Ascending aorta (tissue), 2 donors: ENCODE measurements around the gene SAP30BP. TPM values are rescaled to one million over a fixed set of nuclear protein-coding genes. Genes with fewer than 3 reads are reported as not detected.

Source experiments
- DNase-seq, 2 donors: peaks; one replicate each; pipeline ENCODE4 v3.0.0-alpha.2; 2019; ENCODE audit warnings: low spot score in 2 of 2
- H3K27ac ChIP-seq, 2 donors: fragments of 200-600 bp; sonication (generic); one replicate each; pipeline ENCODE4 v1.5.1; 2016 to 2017; ENCODE audit warnings: mild to moderate bottlenecking in 1 of 2
- H3K27me3 ChIP-seq: fragments of 200-600 bp; sonication (generic); one replicate; pipeline ENCODE4 v1.5.1; 2017
- H3K36me3 ChIP-seq, 2 donors: fragments of 200-600 bp; sonication (generic); one replicate each; pipeline ENCODE4 v1.5.1; 2016
- H3K4me1 ChIP-seq, 2 donors: fragments of 200-600 bp; sonication (generic); one replicate each; pipeline ENCODE4 v1.5.1; 2016 to 2017; ENCODE audit warnings: mild to moderate bottlenecking in 1 of 2
- H3K4me3 ChIP-seq, 2 donors: fragments of 200-600 bp; sonication (generic); one replicate each; pipeline ENCODE4 v1.5.1; 2016 to 2017; ENCODE audit warnings: mild to moderate bottlenecking in 1 of 2
- H3K9me3 ChIP-seq, 2 donors: fragments of 200-600 bp; sonication (generic); one replicate each; pipeline ENCODE4 v1.5.1; 2016
- CTCF ChIP-seq, 3 experiments: fragments of 200-600 bp in 2 of 3; fragments of 450-650 bp in 1 of 3; sonication (generic) in 2 of 3; IDR thresholded peaks; one replicate each; pipeline ENCODE4 v1.5.1; 2016 to 2019; ENCODE audit warnings: antibody characterized with exemption in 3 of 3, mild to moderate bottlenecking in 1 of 3, moderate library complexity in 1 of 3
- intact Hi-C: fragments of 100-400 bp; cut with DNase I; formaldehyde crosslinking; loops from one replicate; pipeline ENCODE4 v1.15.1; 2023
- total RNA-seq: library from RNA; depleted of rRNA; stranded (reverse); fragments of >200 nt; gene quantifications from one replicate; pipeline ENCODE4 v1.1.0, GENCODE V29; 2016

SAP30BP gene
- total RNA-seq, 1 donor from 2014 or later = 70.9 TPM

DNA sequence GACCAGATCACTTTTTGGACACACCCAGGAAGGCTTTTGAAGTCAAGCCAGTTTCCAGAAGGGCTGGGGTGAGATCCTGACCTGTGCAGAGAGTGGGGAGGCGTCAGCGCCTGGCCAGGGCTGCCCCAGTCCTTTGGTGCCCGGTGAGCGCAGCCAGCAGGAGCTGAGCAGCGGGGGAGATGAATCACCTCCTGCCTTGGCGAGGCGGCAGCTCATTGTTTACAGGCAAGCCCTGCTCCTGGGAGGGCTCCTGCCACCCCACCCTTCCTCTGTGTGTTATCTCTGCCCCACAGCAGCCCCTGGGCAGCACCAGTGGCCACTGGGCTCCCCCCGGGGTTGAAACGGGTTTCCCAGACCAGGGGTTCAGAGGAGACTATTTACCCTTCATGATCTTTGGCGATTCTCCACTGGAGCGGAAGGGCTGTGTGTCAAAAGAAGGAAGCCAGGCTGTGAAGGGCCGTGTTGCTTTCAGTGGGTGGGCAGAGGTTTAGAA is 40.0 kb downstream of the SAP30BP start:
- H3K4me1 ChIP-seq = no peaks in the 10 kb centered on the region
- no peak for DNase-seq
- no peaks in the 10 kb centered on the region for H3K27me3 ChIP-seq
- no peak for TF ChIP-seq CTCF (IDR thresholded peaks at IDR 0.05)
- intact Hi-C loops = no loop called here
- H3K9me3 ChIP-seq = no peaks in the 10 kb centered on the region
- peaks cover 52 to 66% of the 10 kb centered on the region in 2 donors for H3K36me3 ChIP-seq
- no peak overlapping the region for H3K4me3 ChIP-seq
- H3K27ac ChIP-seq = no peak overlapping the region

DNA sequence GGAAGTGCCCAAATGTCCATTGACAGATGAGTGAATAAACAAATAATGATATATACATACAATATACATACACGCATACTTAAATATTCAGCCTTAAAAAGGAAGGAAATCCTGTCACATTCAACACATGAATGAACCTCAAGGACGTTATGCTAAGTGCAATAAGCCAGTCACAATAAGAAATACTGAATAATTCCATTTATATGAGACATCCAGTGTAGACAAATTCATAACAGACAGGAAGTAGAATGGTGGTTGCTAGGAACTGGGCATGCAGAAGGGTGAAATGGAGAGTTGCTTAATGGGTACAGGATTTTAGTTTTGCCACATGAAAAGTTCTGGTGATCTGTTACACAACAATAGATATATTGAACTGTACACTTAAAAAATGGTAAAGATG is 45.3 kb downstream of the SAP30BP start:
- Histone ChIP-seq H3K27me3 (no peaks in the 10 kb centered on the region), H3K9me3 (no peaks in the 10 kb centered on the region), H3K27ac (no peak overlapping the region), H3K4me3 (no peak overlapping the region), H3K36me3 (peaks cover 0 to 12% of the 10 kb centered on the region in 2 donors), H3K4me1 (no peaks in the 10 kb centered on the region)
- no peak for DNase-seq
- TF ChIP-seq CTCF (IDR thresholded peaks at IDR 0.05) = no peak
- intact Hi-C loops = no loop called here

DNA sequence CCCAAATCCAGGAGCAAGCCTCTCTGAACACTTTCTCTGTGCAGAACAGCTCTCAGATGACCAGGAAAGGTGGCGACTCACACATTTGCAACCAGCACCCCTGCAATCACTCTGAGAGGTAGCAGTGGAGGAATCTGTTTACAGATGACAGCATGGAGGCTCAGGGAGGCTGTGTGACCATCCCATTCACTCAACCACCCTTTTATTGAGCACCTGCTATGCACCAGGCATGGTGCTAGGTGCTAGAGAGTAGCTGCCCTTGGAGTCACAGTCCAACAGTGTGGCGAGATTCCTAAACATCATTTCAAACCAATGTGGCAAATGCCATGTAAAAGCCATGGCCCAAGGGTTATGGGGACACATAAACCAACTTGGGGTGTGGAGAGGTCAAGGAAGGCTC is 52.6 kb downstream of the SAP30BP start:
- Histone ChIP-seq H3K27ac (no peak overlapping the region), H3K36me3 (no peaks in the 10 kb centered on the region), H3K9me3 (no peaks in the 10 kb centered on the region), H3K4me1 (peaks cover 0 to 6% of the 10 kb centered on the region in 2 donors), H3K4me3 (no peak overlapping the region), H3K27me3 (peaks cover 17% of the 10 kb centered on the region)
- intact Hi-C loops = no loop called here
- no peak for TF ChIP-seq CTCF (IDR thresholded peaks at IDR 0.05)
- DNase-seq = no peak

DNA sequence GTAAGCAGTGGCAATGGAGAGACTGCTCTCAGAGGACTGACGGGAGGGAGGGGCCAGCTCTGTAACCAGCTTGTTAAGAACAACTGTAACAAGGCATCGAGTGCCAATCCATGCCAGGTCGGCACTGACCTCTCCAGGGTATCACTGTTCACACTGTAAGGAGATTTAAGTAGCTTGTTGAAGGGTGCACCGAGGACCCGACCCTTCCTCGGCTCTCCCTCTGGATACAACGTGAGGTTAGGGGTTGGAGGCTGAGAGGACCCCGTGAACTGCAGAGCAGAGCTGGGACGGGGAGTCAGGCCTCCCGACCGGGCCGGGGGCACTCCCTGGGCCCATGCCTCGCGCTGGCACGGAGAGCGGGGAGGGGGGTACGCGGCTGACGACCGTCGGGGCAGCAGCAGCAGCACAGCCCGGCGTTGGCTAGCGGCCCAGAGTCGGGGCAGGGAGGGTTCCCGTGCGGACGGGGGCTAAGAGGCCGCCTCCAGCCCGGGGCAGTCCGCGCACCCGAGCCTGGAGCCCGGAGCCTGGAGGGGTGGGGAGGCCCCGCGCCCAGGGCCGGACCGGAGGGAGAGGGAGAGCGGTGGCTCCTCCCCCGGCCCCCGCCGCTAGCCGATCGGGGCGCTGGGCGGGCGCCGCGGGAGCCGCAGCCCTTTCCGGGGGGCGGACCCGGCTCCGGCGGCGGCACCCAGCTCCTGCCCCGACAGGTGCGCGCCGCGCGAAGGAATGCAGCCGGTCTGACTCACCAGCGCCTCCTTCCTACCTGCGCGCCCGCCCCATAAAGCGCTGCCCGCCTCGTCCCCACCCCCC is 53.7 kb downstream of the SAP30BP start, which contains the start of gene ITGB4:
ITGB4 (plus strand) TSS at position 804 of the 807 bp plus-strand sequence. CDS start 3,245 bp downstream, outside the sequence.
- DNase-seq = no peak
- intact Hi-C loops = no loop called here
- no peaks in the 10 kb centered on the region for H3K9me3 ChIP-seq
- peak within 1 kb of the TSS; percentile 50 to 62 for H3K4me3 ChIP-seq
- peaks cover 17% of the 10 kb centered on the region for H3K27me3 ChIP-seq
- H3K4me1 ChIP-seq = peaks cover 0 to 6% of the 10 kb centered on the region in 2 donors
- H3K36me3 ChIP-seq = no peaks in the 10 kb centered on the region
- no peak within 1 kb of the TSS for H3K27ac ChIP-seq
- no peak for TF ChIP-seq CTCF (IDR thresholded peaks at IDR 0.05)

DNA sequence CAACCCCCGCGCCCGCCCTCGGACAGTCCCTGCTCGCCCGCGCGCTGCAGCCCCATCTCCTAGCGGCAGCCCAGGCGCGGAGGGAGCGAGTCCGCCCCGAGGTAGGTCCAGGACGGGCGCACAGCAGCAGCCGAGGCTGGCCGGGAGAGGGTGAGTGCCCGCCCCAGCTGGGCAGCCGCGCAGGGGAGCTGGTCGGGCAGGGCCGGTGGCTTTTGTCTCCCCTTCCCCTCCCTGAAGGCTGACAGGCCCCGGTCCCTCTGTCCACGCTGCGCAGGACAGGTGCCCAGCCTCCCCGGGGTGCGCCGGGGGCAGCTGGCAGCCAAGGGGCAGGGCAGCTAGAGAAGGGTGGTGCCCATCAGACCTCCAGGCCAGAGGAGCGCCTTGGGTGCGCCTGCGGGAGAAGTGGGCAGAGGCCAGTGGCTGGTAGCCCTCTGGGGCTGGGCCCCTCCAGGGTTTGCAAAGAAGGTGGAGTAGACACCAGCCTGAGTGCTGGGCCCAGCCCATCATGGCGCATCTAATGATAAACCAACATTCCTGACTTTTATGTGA is 54.4 kb downstream of the SAP30BP start:
- no peak for DNase-seq
- H3K9me3 ChIP-seq = no peaks in the 10 kb centered on the region
- TF ChIP-seq CTCF (IDR thresholded peaks at IDR 0.05) = no peak
- H3K27me3 ChIP-seq = peaks cover 17% of the 10 kb centered on the region
- H3K4me1 ChIP-seq = peaks cover 0 to 6% of the 10 kb centered on the region in 2 donors
- intact Hi-C loops = no loop called here
- H3K27ac ChIP-seq = no peak overlapping the region
- peak overlapping the region; percentile 50 to 62 for H3K4me3 ChIP-seq
- H3K36me3 ChIP-seq = no peaks in the 10 kb centered on the region
